GM18868 (cell line): ENCODE results near the gene LSS.
"Not testable (repeated sequence)": the region's sequence is repeated elsewhere in the genome, so short reads cannot be mapped to it uniquely, and the experiment has no call there.

Source experiments
- ATAC-seq: cut with Tn5 transposase; IDR thresholded peaks from one replicate; pipeline ENCODE4 v1.9.1; 2021; ENCODE audit warnings: mild to moderate bottlenecking, moderate library complexity; ENCODE audit not compliant: unreplicated experiment

Gene LSS

DNA sequence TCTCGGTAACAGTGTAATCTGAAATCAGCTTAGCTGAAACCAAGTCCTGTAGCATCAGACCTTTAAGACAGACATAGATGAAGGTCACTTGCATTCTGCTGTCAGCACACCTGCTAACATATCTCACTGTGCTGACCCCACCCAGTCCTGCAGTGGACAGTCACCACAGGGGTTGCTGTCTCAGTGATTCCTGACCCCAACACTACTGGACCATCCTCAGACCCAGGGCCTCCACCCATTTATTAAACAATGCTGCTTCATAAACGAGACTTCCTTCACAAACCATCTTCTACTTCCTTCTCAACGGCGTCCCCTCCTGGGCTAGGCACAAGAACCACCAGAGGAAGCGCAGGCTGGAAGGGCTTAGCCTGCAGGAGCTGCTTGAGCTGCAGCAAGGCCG, 17.8 kb upstream of the LSS start:
- no peak for ATAC-seq

DNA sequence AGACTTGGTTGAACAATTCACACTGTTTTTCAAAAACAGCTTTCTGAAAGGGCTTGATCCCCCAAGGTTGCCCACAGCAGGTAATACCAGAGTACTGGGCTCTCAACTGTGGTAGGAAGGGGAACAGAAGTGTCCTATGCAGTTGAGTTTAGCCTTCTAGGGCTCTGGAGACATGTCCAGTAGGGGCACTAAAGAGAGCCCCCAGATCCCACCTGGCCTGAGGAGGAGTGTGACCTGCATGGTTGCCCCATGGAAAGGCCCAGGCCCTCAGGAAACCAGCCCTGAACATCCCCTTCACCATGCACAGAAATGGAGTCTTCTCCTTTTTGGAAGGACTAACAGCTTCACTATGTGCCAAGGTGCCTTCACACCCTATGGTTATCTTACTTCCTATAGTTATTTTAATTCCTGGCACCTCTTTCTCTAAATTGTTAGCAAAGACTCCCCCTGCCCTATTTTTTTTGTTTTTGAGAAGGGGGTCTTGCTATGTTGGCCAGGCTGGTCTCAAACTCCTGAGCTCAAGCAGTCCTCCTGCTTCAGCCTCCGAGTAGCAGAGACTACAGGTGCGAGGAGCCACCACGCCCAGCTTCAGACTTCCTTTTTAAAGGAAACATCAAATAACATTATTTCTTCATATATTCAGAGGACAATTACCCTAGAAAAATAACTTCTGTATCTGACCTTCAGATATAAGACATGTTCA, 16.8 kb upstream of the LSS start:
- ATAC-seq, result no peak

- no peak for ATAC-seq
These were observed 16.0 kb upstream of the LSS start for GRCh38 chr21:46244602-46245001.

- no peak for ATAC-seq
These were observed 15.4 kb upstream of the LSS start for GRCh38 chr21:46243960-46244361.

- ATAC-seq, result no peak
These were observed 14.8 kb upstream of the LSS start for GRCh38 chr21:46243325-46243724.

DNA sequence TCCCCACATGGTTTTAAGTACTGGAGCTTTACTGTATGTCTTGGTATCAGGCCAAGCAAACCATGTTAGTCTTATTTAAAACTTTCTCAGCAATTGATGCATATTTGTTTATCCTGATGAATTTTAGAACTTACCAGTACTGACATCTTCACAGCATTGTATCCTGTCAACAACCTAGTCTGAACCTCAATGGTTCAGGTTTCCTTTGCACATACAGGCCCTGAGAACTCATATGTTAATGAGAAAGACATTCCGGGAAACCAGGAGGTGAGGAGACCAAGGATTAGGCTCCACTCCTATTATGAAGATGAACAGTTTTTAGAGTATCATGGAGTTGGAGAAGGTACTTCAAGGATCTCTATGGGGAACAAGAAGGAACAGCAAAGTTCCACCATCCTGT, 13.0 kb upstream of the LSS start:
- ATAC-seq, result not testable (repeated sequence)

GRCh38 chr21:46239817-46240325, 11.3 kb upstream of the LSS start:
- ATAC-seq, result no peak

- no peak for ATAC-seq
These were observed 8.9 kb upstream of the LSS start for GRCh38 chr21:46237474-46237873.

DNA sequence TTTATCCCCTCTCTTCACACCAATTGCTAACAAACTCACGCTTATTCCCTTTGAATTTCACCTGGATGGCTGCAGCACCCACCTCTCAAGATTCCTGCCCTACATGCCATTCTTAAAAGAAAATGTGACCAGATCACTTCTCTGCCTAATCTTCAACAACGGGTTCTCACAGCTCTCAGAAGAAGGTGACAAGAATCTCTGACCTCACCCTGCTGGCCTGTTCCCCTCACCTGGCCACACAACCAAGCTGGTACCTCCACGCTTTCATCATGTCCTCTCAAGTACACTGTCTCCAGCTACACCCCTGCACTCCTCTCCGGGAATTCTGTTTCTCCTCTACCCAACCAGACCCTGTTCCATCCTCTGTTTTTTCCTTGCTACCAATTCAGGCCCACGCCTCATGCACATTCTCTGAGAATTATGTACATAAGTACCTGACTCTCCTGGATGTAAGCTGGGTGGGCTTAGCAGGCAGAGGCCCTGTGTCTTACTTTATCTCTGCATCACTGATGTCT, 5.9 kb upstream of the LSS start:
- ATAC-seq, result no peak

DNA sequence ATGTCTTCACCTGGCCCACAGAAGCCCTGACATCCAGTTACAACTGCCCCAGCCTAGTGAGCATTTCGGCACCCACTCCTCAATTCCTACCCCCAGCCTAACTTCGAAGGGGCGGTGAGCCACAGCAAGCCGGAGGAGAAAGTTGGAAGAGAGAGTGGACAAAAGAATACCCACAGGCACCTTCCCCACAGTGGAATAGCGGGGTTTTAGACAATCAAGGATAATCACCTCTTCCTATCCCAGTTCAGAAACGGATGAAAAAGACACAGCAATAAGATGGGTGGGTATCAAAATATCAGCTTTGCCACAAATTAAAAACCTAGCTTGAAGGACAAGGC, 1.3 kb upstream of the LSS start:
- ATAC-seq, result no peak

GRCh38 chr21:46229133-46229922, 754 bp upstream of the LSS start:
- ATAC-seq, result peak; percentile 26

DNA sequence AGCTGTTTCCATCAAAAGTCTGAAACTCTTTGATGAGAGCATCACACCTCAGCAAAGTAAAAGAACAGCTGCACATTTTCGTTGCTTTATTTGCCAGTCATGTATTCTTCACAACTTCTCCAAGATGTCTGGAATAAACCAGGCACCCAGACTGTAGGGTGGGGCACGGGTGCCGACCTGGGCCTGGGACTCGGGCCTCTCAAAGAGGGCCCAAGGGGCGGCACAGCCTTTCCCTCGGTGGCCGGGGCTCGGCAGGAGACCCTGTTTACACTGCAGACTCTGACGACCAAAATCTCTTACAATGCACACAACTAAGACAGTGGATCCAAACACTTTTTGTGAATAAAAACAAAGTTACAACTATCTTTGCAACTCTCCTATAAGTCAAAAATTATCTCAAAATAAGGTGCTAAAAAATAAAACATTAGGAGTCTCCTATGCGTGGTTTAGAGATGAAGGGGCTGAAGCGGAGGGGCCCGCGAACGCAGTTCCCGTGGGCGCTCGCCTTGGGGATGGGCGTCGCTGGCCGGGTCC, 696 bp downstream of the LSS start:
- ATAC-seq, result no peak

GRCh38 chr21:46226920-46227599, 1.5 kb downstream of the LSS start:
- ATAC-seq, result no peak

- no peak for ATAC-seq
These were observed 2.4 kb downstream of the LSS start for GRCh38 chr21:46226146-46226545.

- ATAC-seq, result not testable (repeated sequence)
These were observed 4.9 kb downstream of the LSS start for GRCh38 chr21:46223661-46224060.

DNA sequence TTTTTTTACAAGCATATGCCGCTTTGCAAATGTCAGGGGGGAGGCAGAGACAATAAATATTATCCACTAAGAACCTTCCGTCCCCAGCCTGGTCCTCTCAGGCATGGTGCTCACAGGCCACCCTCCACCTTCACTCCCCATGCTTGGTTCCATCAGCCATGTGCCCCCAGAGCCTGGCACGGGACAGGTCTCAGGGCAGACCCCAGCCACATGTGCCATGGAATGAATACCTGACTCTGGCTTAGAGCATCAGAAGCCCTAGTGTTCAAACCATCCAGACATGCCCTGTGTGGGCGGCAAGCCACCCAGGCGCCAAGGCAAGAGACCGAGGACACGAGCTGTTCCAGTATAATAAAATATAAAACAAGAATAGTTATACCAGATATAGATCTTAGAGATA, 5.4 kb downstream of the LSS start:
- ATAC-seq, result no peak

GRCh38 chr21:46222436-46223116, 6.0 kb downstream of the LSS start:
- ATAC-seq, result no peak

DNA sequence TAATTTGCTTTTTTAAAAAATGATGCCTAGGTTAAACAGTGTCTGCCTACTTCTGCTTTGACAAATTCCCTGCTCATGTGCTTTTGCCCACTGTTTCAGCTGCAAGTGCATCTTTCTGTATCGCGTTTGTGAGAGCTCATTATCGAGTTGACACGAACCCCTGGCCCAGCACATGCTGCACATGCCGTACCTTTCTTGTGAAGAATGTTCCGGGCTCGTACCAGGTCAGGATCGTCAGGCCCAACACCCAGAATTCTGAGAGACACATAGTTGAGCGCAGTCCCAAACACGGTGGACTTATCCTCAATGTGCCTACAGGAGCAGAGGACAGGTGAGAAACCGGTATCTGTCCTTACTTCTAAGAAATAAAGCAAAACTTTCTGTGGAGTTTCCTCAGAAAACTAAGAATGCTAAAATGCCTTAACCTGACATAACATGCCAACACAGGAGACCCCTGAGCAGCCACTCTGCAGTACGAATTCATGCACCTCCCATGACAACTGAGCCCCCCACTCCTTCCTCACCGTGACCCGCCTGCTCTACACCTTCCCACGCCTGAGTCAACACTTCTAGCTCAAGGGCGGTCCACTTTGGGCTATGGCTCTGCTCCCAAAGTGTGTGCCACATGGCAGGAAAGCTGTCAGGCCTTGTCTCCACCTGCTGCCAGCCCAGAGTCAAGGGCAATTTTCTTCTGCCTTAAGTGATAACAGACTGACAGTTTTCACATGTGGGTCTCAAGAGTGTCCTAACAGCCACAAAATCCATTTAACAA, 6.7 kb downstream of the LSS start:
- ATAC-seq, result no peak

GRCh38 chr21:46220847-46221246, 7.7 kb downstream of the LSS start:
- no peak for ATAC-seq

- no peak for ATAC-seq
These were observed 8.2 kb downstream of the LSS start for GRCh38 chr21:46220275-46220810.
